GM23338 (cell line): ENCODE data around the gene FUT3. TPM values are rescaled to one million over a fixed set of nuclear protein-coding genes. Genes with fewer than 3 reads are reported as not detected.

Experiments used
- ATAC-seq: fragments of 200-7000 bp; cut with Tn5 transposase; 3 replicates; pipeline ENCODE4 v1.9.1; 2020
- DNase-seq: peaks from one replicate; pipeline ENCODE4 v3.0.0-alpha.2; 2015; ENCODE audit warnings: low spot score
- H2AFZ ChIP-seq: fragments of 200-600 bp; sonication (generic); 2 replicates; pipeline ENCODE4 v1.8.0; 2016; ENCODE audit warnings: antibody characterized with exemption, mild to moderate bottlenecking, moderate library complexity
- H3F3A ChIP-seq: fragments of 200-600 bp; sonication (generic); replicated peaks from 2 replicates; pipeline ENCODE4 v1.8.0; 2017; ENCODE audit warnings: antibody characterized with exemption, mixed run types, low read depth
- H3K27ac ChIP-seq: fragments of 200-600 bp; sonication (generic); 2 replicates; pipeline ENCODE4 v1.6.1; 2016; ENCODE audit warnings: low read depth
- H3K27me3 ChIP-seq: fragments of 200-600 bp; sonication (generic); 2 replicates; pipeline ENCODE4 v1.8.0; 2016; ENCODE audit warnings: mild to moderate bottlenecking, mixed run types, moderate library complexity; ENCODE audit not compliant: insufficient read depth
- H3K36me3 ChIP-seq: fragments of 200-600 bp; sonication (generic); 2 replicates; pipeline ENCODE4 v1.8.0; 2016; ENCODE audit warnings: mild to moderate bottlenecking; ENCODE audit not compliant: insufficient read depth
- H3K4me1 ChIP-seq: fragments of 200-600 bp; sonication (generic); 2 replicates; pipeline ENCODE4 v1.8.0; 2016; ENCODE audit warnings: mild to moderate bottlenecking, moderate library complexity; ENCODE audit not compliant: insufficient read depth
- H3K4me2 ChIP-seq: fragments of 200-600 bp; sonication (generic); 2 replicates; pipeline ENCODE4 v1.7.1; 2017; ENCODE audit warnings: mixed run types
- H3K4me3 ChIP-seq: fragments of 200-600 bp; sonication (generic); 2 replicates; pipeline ENCODE4 v1.6.1; 2016; ENCODE audit warnings: mixed run types
- H3K79me2 ChIP-seq: fragments of 200-600 bp; sonication (generic); replicated peaks from 2 replicates; pipeline ENCODE4 v1.8.0; 2017; ENCODE audit warnings: mild to moderate bottlenecking; ENCODE audit not compliant: insufficient read depth
- H3K9me2 ChIP-seq: fragments of 200-600 bp; sonication (generic); 2 replicates; pipeline ENCODE4 v1.8.0; 2017; ENCODE audit not compliant: insufficient read depth
- H4K20me1 ChIP-seq: fragments of 200-600 bp; sonication (generic); replicated peaks from 2 replicates; pipeline ENCODE4 v1.8.0; 2017; ENCODE audit warnings: mild to moderate bottlenecking; ENCODE audit not compliant: insufficient read depth
- H3K27ac Mint-ChIP-seq: 2 replicates; pipeline ENCODE4 v1.8.0; 2020; ENCODE audit warnings: inconsistent platforms, mild to moderate bottlenecking, moderate library complexity, mixed read lengths
- H3K27me3 Mint-ChIP-seq: 3 replicates; pipeline ENCODE4 v1.8.0; 2022; ENCODE audit warnings: low read depth, mild to moderate bottlenecking, moderate library complexity, mixed read lengths, inconsistent platforms; ENCODE audit not compliant: insufficient read depth, poor library complexity
- H3K36me3 Mint-ChIP-seq: 3 replicates; pipeline ENCODE4 v1.8.0; 2021; ENCODE audit warnings: low read depth, mild to moderate bottlenecking, inconsistent platforms, moderate library complexity, mixed read lengths
- H3K4me1 Mint-ChIP-seq: 3 replicates; pipeline ENCODE4 v1.8.0; 2020; ENCODE audit warnings: mild to moderate bottlenecking, inconsistent platforms, mixed read lengths
- H3K4me3 Mint-ChIP-seq: 3 replicates; pipeline ENCODE4 v1.8.0; 2021; ENCODE audit warnings: moderate library complexity, mild to moderate bottlenecking, inconsistent platforms, mixed read lengths
- H3K9me3 Mint-ChIP-seq: 3 replicates; pipeline ENCODE4 v1.8.0; 2020; ENCODE audit warnings: moderate library complexity, mild to moderate bottlenecking, inconsistent platforms, mixed read lengths
- CREB1 ChIP-seq: fragments of 250-450 bp; sonication (Bioruptor Pico); IDR thresholded peaks from 2 replicates; pipeline ENCODE4 v1.5.0; 2020; ENCODE audit warnings: low read depth, mild to moderate bottlenecking, moderate library complexity
- CTCF ChIP-seq, 2 experiments: fragments of 200-600 bp in 1 of 2; sonication (generic) in 1 of 2; conservative IDR thresholded peaks; 2 replicates each; pipeline versions ENCODE4 v1.5.1 to v1.6.1; 2016 to 2017; ENCODE audit warnings: antibody characterized with exemption in 2 of 2, low read depth in 2 of 2, mild to moderate bottlenecking in 2 of 2, moderate library complexity in 1 of 2
- EZH2 ChIP-seq: fragments of 200-600 bp; sonication (generic); IDR thresholded peaks from one replicate; pipeline ENCODE4 v1.8.0; 2017; ENCODE audit warnings: antibody characterized with exemption, mild to moderate bottlenecking, low read depth; ENCODE audit not compliant: unreplicated experiment
- EZH2phosphoT487 ChIP-seq: fragments of 200-600 bp; sonication (generic); IDR thresholded peaks from one replicate; pipeline ENCODE4 v1.8.1; 2018; ENCODE audit warnings: antibody characterized with exemption; ENCODE audit not compliant: unreplicated experiment
- JUNB ChIP-seq: IDR thresholded peaks from one replicate; pipeline ENCODE4 v1.6.1; 2016; ENCODE audit warnings: antibody characterized with exemption; ENCODE audit not compliant: unreplicated experiment
- NANOG ChIP-seq: IDR thresholded peaks from 2 replicates; pipeline ENCODE4 v1.6.1; 2016; ENCODE audit warnings: antibody characterized with exemption, borderline replicate concordance
- POLR2AphosphoS5 ChIP-seq: IDR thresholded peaks from 2 replicates; pipeline ENCODE4 v1.6.1; 2016; ENCODE audit warnings: antibody characterized with exemption, low read depth
- ZNF114 ChIP-seq: fragments of 250-450 bp; sonication (Bioruptor Pico); IDR thresholded peaks from 2 replicates; pipeline ENCODE4 v1.5.0; 2020; ENCODE audit warnings: mild to moderate bottlenecking, moderate library complexity
- ZNF331 ChIP-seq: fragments of 250-450 bp; sonication (Bioruptor Pico); IDR thresholded peaks from 2 replicates; pipeline ENCODE4 v1.5.0; 2020; ENCODE audit warnings: low read depth, mild to moderate bottlenecking, moderate library complexity
- polyA plus RNA-seq: library from polyadenylated mRNA; unstranded; fragments of >200 nt; fragmentation: Nextera tagmentation; extraction: Ambion mirVana; gene quantifications from 2 replicates; pipeline ENCODE4 v1.2.1, GENCODE V29; 2016
- total RNA-seq: library from RNA; depleted of rRNA; stranded (reverse); fragments of >200 nt; shearing (Covaris generic); gene quantifications from 2 replicates; pipeline ENCODE4 v1.2.3, GENCODE V29; 2014
- TF ChIP-seq, protein P1 (sequence below): IDR thresholded peaks from 2 replicates; pipeline ENCODE4 v1.6.1; 2016; ENCODE audit warnings: antibody characterized with exemption
- TF ChIP-seq, protein P2 (sequence below): IDR thresholded peaks from one replicate; pipeline ENCODE4 v1.6.1; 2018; ENCODE audit warnings: antibody characterized with exemption; ENCODE audit not compliant: unreplicated experiment

The FUT3 gene
- total and polyA plus RNA-seq, 2 experiments from 2014 or later = 0.45 TPM; not detected in 1

- no peak for TF ChIP-seq CTCF (conservative IDR thresholded peaks at IDR 0.05; ENCODE audit: low read depth in 2 of 2)
- TF ChIP-seq, protein P1, sequence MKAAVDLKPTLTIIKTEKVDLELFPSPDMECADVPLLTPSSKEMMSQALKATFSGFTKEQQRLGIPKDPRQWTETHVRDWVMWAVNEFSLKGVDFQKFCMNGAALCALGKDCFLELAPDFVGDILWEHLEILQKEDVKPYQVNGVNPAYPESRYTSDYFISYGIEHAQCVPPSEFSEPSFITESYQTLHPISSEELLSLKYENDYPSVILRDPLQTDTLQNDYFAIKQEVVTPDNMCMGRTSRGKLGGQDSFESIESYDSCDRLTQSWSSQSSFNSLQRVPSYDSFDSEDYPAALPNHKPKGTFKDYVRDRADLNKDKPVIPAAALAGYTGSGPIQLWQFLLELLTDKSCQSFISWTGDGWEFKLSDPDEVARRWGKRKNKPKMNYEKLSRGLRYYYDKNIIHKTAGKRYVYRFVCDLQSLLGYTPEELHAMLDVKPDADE = no peak
- TF ChIP-seq, protein P2, sequence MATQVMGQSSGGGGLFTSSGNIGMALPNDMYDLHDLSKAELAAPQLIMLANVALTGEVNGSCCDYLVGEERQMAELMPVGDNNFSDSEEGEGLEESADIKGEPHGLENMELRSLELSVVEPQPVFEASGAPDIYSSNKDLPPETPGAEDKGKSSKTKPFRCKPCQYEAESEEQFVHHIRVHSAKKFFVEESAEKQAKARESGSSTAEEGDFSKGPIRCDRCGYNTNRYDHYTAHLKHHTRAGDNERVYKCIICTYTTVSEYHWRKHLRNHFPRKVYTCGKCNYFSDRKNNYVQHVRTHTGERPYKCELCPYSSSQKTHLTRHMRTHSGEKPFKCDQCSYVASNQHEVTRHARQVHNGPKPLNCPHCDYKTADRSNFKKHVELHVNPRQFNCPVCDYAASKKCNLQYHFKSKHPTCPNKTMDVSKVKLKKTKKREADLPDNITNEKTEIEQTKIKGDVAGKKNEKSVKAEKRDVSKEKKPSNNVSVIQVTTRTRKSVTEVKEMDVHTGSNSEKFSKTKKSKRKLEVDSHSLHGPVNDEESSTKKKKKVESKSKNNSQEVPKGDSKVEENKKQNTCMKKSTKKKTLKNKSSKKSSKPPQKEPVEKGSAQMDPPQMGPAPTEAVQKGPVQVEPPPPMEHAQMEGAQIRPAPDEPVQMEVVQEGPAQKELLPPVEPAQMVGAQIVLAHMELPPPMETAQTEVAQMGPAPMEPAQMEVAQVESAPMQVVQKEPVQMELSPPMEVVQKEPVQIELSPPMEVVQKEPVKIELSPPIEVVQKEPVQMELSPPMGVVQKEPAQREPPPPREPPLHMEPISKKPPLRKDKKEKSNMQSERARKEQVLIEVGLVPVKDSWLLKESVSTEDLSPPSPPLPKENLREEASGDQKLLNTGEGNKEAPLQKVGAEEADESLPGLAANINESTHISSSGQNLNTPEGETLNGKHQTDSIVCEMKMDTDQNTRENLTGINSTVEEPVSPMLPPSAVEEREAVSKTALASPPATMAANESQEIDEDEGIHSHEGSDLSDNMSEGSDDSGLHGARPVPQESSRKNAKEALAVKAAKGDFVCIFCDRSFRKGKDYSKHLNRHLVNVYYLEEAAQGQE = no peak
- no peak for TF ChIP-seq POLR2AphosphoS5
- no peak for TF ChIP-seq EZH2phosphoT487
- no peak for TF ChIP-seq ZNF331
- TF ChIP-seq EZH2 = no peak
- TF ChIP-seq ZNF114 = no peak
- TF ChIP-seq JUNB = no peak
- no peak for TF ChIP-seq CREB1 (CRISPR knock-in tag)
Observed at GRCh38 chr19:5839065-5840017, 11.9 kb downstream of the FUT3 start, which contains the start of gene FUT6 (continued).

GRCh38 chr19:5838353-5839064 is 12.7 kb downstream of the FUT3 start:
- Histone ChIP-seq H3K27ac (no peak overlapping the region), H3K4me2 (no peak overlapping the region), H3K79me2 (no peaks in the 10 kb centered on the region), H3K27me3 (no peaks in the 10 kb centered on the region), H3K36me3 (no peaks in the 10 kb centered on the region), H2AFZ (no peak overlapping the region), H3F3A (no peaks in the 10 kb centered on the region), H3K4me3 (no peak overlapping the region), H3K9me2 (no peaks in the 10 kb centered on the region), H3K4me1 (no peaks in the 10 kb centered on the region), H4K20me1 (no peaks in the 10 kb centered on the region)
- H3K4me3 Mint-ChIP-seq = no peak overlapping the region
- peaks cover 8% of the 10 kb centered on the region for H3K27me3 Mint-ChIP-seq
- no peak overlapping the region for H3K27ac Mint-ChIP-seq
- no peak for DNase-seq
- H3K4me1 Mint-ChIP-seq = no peaks in the 10 kb centered on the region
- no peak for ATAC-seq
- H3K36me3 Mint-ChIP-seq = no peaks in the 10 kb centered on the region
- no peaks in the 10 kb centered on the region for H3K9me3 Mint-ChIP-seq
- TF ChIP-seq JUNB = no peak
- TF ChIP-seq CREB1 (CRISPR knock-in tag) = no peak
- no peak for TF ChIP-seq ZNF331
- TF ChIP-seq POLR2AphosphoS5 = no peak
- no peak for TF ChIP-seq NANOG
- TF ChIP-seq, protein P1 = no peak
- TF ChIP-seq CTCF (conservative IDR thresholded peaks at IDR 0.05; ENCODE audit: low read depth in 2 of 2) = no peak
- no peak for TF ChIP-seq ZNF114
